DND-41 (cell line): ENCODE data around the gene WNT10A.

Experiments
- ATAC-seq: fragments of 200-7000 bp; cut with Tn5 transposase; 3 replicates; pipeline ENCODE4 v1.9.1; 2021; ENCODE audit warnings: low read depth; ENCODE audit not compliant: insufficient read depth
- DNase-seq: peaks from one replicate; pipeline ENCODE4 v3.0.0-alpha.2; 2020
- H2AFZ ChIP-seq: 2 replicates; pipeline ENCODE4 v1.6.0; 2012; ENCODE audit warnings: low read depth, low read length
- H3K27ac ChIP-seq: 2 replicates; pipeline ENCODE4 v1.5.1; 2012; ENCODE audit warnings: low read length, inconsistent platforms
- H3K27me3 ChIP-seq: fragments of 200-600 bp; sonication (generic); 2 replicates; pipeline ENCODE4 v1.6.0; 2012; ENCODE audit warnings: low read length, mild to moderate bottlenecking, inconsistent platforms; ENCODE audit not compliant: insufficient read depth, poor library complexity
- H3K36me3 ChIP-seq: 2 replicates; pipeline ENCODE4 v1.5.1; 2012; ENCODE audit warnings: low read length, inconsistent platforms; ENCODE audit not compliant: insufficient read depth
- H3K4me1 ChIP-seq: 2 replicates; pipeline ENCODE4 v1.5.1; 2012; ENCODE audit warnings: mild to moderate bottlenecking, low read length; ENCODE audit not compliant: insufficient read depth
- H3K4me2 ChIP-seq: 2 replicates; pipeline ENCODE4 v1.6.0; 2012; ENCODE audit warnings: mild to moderate bottlenecking, moderate library complexity, low read length, inconsistent platforms; ENCODE audit not compliant: insufficient read depth
- H3K4me3 ChIP-seq, 2 experiments: fragments of 200-600 bp in 1 of 2; shearing (Covaris generic) in 1 of 2; 2 replicates each; pipeline ENCODE4 v1.5.1; 2012 to 2016; ENCODE audit warnings: inconsistent platforms in 2 of 2, low read length in 2 of 2, mild to moderate bottlenecking in 2 of 2, low read depth in 1 of 2, moderate library complexity in 1 of 2
- H3K79me2 ChIP-seq: 2 replicates; pipeline ENCODE4 v1.6.0; 2012; ENCODE audit warnings: low read length, inconsistent platforms; ENCODE audit not compliant: insufficient read depth
- H3K9ac ChIP-seq: 2 replicates; pipeline ENCODE4 v1.6.0; 2012; ENCODE audit warnings: low read depth, mild to moderate bottlenecking, inconsistent platforms, low read length, moderate library complexity
- H3K9me3 ChIP-seq: 2 replicates; pipeline ENCODE4 v1.5.1; 2012; ENCODE audit warnings: low read length, moderate library complexity, mild to moderate bottlenecking, inconsistent platforms; ENCODE audit not compliant: insufficient read depth, severe bottlenecking
- H4K20me1 ChIP-seq: 2 replicates; pipeline ENCODE4 v1.6.0; 2012; ENCODE audit warnings: low read length; ENCODE audit not compliant: insufficient read depth
- CTCF ChIP-seq: IDR thresholded peaks from 2 replicates; pipeline ENCODE4 v1.5.1; 2012; ENCODE audit warnings: borderline replicate concordance, low read length, moderate library complexity, mild to moderate bottlenecking; ENCODE audit not compliant: poor library complexity, severe bottlenecking; ENCODE audit errors: extremely low read depth
- EZH2 ChIP-seq: IDR thresholded peaks from 3 replicates; pipeline ENCODE4 v1.6.1; 2012; ENCODE audit warnings: borderline replicate concordance, low read depth, mild to moderate bottlenecking, moderate library complexity, low read length, inconsistent platforms; ENCODE audit not compliant: severe bottlenecking

Gene WNT10A

GRCh38 chr2:218875692-218876246 is 4.9 kb upstream of the WNT10A start:
- TF ChIP-seq EZH2 (no peak), CTCF (no peak)
- Histone ChIP-seq H3K79me2 (no peaks in the 10 kb centered on the region), H3K9ac (no peak overlapping the region), H3K4me3 (no peak overlapping the region), H3K27ac (no peak overlapping the region), H2AFZ (no peak overlapping the region), H3K4me1 (peaks cover 11% of the 10 kb centered on the region), H3K27me3 (no peaks in the 10 kb centered on the region), H3K9me3 (no peaks in the 10 kb centered on the region), H3K4me2 (no peak overlapping the region), H3K36me3 (no peaks in the 10 kb centered on the region), H4K20me1 (peaks cover 3% of the 10 kb centered on the region; the same call in 1 of the 2 replicates)
- no peak for DNase-seq
- ATAC-seq = no peak

DNA sequence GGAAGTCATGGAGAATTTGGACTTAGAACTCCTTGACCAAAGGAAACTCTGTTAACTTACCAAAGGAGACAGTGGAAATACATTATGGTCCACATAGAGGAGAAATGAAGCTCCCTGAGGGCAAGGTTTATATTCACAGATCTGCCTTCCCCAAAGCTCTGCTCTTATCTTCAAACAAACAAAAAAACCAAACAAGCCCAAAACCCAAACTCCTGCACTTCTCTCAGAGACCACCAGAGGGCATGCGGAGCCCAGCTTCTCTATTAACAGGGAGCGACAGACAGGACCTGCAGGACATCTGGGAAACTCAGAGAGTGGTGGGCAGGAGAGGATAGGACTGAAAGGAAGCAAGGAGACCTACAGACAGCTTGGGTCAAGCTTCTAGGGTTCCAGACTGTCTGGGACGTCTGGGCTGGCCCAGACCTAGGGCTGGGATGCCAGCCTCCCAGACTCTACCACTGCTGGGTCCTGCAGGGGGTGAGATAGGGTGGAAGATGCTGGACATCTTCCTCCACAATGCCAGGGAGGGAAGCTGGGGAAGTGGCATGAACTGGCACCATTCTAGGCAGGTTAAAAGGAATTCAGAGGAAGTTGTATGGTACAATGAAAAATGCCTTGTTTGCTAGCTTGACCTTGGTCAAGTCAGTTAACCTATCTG is 4.0 kb upstream of the WNT10A start:
- no peak overlapping the region for H3K27ac ChIP-seq

DNA sequence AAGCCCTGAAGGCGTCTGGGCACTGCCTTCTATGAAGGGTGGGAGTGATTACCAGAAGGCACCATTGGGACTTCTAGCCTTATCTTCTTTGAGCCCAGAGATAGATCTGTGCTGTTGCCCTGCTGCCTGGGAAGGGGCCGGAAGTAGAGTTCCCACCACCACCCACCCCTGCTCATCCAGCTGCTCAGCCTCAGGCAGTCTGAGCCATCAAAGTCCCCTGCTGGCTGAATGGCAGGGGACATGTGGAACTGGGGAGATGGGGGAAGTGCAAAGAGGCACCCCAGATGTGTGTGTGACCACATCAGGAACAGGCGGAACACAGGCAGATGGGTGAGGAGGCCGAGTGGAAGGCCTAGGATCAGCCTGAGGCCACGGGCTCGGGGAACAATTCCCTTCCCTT is 3.3 kb upstream of the WNT10A start:
- no peaks in the 10 kb centered on the region for H3K9me3 ChIP-seq
- H3K27me3 ChIP-seq = peaks cover 6% of the 10 kb centered on the region
- ATAC-seq (peak; percentile 78), DNase-seq (peak; percentile 68)
- H3K9ac ChIP-seq = no peak overlapping the region
- no peak overlapping the region for H2AFZ ChIP-seq
- no peak overlapping the region for H3K4me3 ChIP-seq
- H3K79me2 ChIP-seq = no peaks in the 10 kb centered on the region
- H3K4me2 ChIP-seq = no peak overlapping the region
- no peak overlapping the region for H3K27ac ChIP-seq
- peak; percentile 32 for TF ChIP-seq CTCF
- no peak for TF ChIP-seq EZH2
- no peaks in the 10 kb centered on the region for H3K36me3 ChIP-seq
- peaks cover 11% of the 10 kb centered on the region for H3K4me1 ChIP-seq
- peaks cover 13% of the 10 kb centered on the region for H4K20me1 ChIP-seq

More for the DNA sequence above, 4.0 kb upstream of the WNT10A start:
- peaks cover 11% of the 10 kb centered on the region for H3K4me1 ChIP-seq
- H3K4me3 ChIP-seq = no peak overlapping the region
- TF ChIP-seq CTCF (peak; percentile 96), EZH2 (no peak)
- no peak overlapping the region for H2AFZ ChIP-seq
- peak; percentile 56 for ATAC-seq
- peaks cover 1% of the 10 kb centered on the region for H3K27me3 ChIP-seq
- peak; percentile 72 for DNase-seq
- no peak overlapping the region for H3K4me2 ChIP-seq
- H3K9ac ChIP-seq = no peak overlapping the region
- H3K79me2 ChIP-seq = no peaks in the 10 kb centered on the region
- H4K20me1 ChIP-seq = peaks cover 13% of the 10 kb centered on the region
- no peaks in the 10 kb centered on the region for H3K36me3 ChIP-seq
- no peaks in the 10 kb centered on the region for H3K9me3 ChIP-seq
